HEK293 (cell line): ENCODE results near the gene UNC80.

Experiments
- CTCF ChIP-seq: fragments of 450-650 bp; formaldehyde crosslinking; IDR thresholded peaks from 2 replicates; pipeline ENCODE4 v1.5.1; 2016; ENCODE audit warnings: missing biosample characterization, missing genetic modification characterization
- KLF16 ChIP-seq: fragments of 450-650 bp; formaldehyde crosslinking; IDR thresholded peaks from 2 replicates; pipeline ENCODE4 v1.5.1; 2017; ENCODE audit warnings: missing biosample characterization, missing genetic modification characterization
- PBX3 ChIP-seq: sonication (generic); formaldehyde crosslinking; IDR thresholded peaks from 2 replicates; pipeline ENCODE4 v1.8.1; 2022; ENCODE audit warnings: mild to moderate bottlenecking, moderate library complexity, missing genetic modification reagents
- PRDM2 ChIP-seq: fragments of 450-650 bp; formaldehyde crosslinking; IDR thresholded peaks from 2 replicates; pipeline ENCODE4 v1.5.1; 2016; ENCODE audit warnings: missing biosample characterization, missing genetic modification characterization, borderline replicate concordance
- REST ChIP-seq: fragments of 450-650 bp; formaldehyde crosslinking; IDR thresholded peaks from 2 replicates; pipeline ENCODE4 v1.5.1; 2016; ENCODE audit warnings: missing biosample characterization, missing genetic modification characterization
- SCRT2 ChIP-seq: fragments of 450-650 bp; formaldehyde crosslinking; IDR thresholded peaks from 2 replicates; pipeline ENCODE4 v1.5.1; 2016; ENCODE audit warnings: missing biosample characterization, missing genetic modification characterization
- ZNF473 ChIP-seq: fragments of 450-650 bp; formaldehyde crosslinking; IDR thresholded peaks from 2 replicates; pipeline ENCODE4 v1.5.1; 2017; ENCODE audit warnings: missing biosample characterization, missing genetic modification characterization
- ZNF626 ChIP-seq: fragments of 450-650 bp; sonication (Bioruptor Pico); formaldehyde crosslinking; IDR thresholded peaks from 2 replicates; pipeline ENCODE4 v1.5.1; 2018; ENCODE audit warnings: missing biosample characterization, missing genetic modification characterization, inconsistent platforms

GRCh38 chr2:209840434-209840833 lies 68.8 kb downstream of the UNC80 start:
- no peak for TF ChIP-seq PRDM2 (tag by site-specific recombination)
- no peak for TF ChIP-seq CTCF (tag by site-specific recombination)
- no peak for TF ChIP-seq REST (tag by site-specific recombination)
- no peak for TF ChIP-seq ZNF473 (tag by site-specific recombination)
- TF ChIP-seq PBX3 (CRISPR knock-in tag) = no peak
- no peak for TF ChIP-seq KLF16 (tag by site-specific recombination)
- no peak for TF ChIP-seq SCRT2 (tag by site-specific recombination)
- TF ChIP-seq ZNF626 (tag by site-specific recombination) = no peak
